Measurements from ENCODE around the gene EXOSC10.

DNA sequence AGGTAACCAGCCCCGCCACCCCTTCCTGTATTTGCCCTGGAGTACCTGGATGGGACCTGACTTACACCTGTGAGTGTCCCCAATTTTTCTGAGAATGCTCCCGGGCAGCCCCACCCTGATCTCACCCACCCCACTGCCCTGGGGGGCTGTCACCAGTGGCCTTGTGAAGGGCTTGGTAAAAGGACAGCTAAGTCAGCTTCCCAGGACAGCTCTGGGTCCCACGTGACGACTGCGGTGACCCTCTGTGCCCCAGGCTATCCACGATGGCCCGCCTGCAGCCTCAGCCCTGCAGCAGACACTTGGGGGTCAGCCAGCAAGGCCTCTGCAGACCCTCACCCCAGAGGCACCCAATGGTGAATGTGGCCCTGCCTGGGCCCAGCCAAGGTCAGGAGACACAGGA, 45.5 kb downstream of the EXOSC10 start:
- TF ChIP-seq, protein P1, sequence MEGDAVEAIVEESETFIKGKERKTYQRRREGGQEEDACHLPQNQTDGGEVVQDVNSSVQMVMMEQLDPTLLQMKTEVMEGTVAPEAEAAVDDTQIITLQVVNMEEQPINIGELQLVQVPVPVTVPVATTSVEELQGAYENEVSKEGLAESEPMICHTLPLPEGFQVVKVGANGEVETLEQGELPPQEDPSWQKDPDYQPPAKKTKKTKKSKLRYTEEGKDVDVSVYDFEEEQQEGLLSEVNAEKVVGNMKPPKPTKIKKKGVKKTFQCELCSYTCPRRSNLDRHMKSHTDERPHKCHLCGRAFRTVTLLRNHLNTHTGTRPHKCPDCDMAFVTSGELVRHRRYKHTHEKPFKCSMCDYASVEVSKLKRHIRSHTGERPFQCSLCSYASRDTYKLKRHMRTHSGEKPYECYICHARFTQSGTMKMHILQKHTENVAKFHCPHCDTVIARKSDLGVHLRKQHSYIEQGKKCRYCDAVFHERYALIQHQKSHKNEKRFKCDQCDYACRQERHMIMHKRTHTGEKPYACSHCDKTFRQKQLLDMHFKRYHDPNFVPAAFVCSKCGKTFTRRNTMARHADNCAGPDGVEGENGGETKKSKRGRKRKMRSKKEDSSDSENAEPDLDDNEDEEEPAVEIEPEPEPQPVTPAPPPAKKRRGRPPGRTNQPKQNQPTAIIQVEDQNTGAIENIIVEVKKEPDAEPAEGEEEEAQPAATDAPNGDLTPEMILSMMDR (IDR thresholded peaks at IDR 0.05): no peak
- TF ChIP-seq POLR2A (IDR thresholded peaks at IDR 0.05) (no peak), POLR2AphosphoS5 (IDR thresholded peaks at IDR 0.05) (no peak)
